Neuronal stem cell (in vitro differentiated cells): ENCODE measurements around the gene HOXB7.

ENCODE experiments used
- DNase-seq: peaks from one replicate; pipeline ENCODE4 v3.0.0-alpha.2; 2013; ENCODE audit warnings: low spot score
- H2AFZ ChIP-seq: one replicate; pipeline ENCODE4 v1.6.1; 2013; ENCODE audit warnings: mild to moderate bottlenecking, low read length, inconsistent platforms
- H2AK5ac ChIP-seq: 2 replicates; pipeline ENCODE4 v1.6.1; 2013; ENCODE audit warnings: low read depth, mild to moderate bottlenecking, inconsistent platforms, low read length, moderate library complexity, mixed read lengths
- H2BK120ac ChIP-seq: 2 replicates; pipeline ENCODE4 v1.6.1; 2013; ENCODE audit warnings: low read depth, mild to moderate bottlenecking, inconsistent platforms, low read length, moderate library complexity, mixed read lengths
- H2BK12ac ChIP-seq: one replicate; pipeline ENCODE4 v1.6.1; 2013; ENCODE audit warnings: low read length, inconsistent platforms
- H2BK15ac ChIP-seq: 2 replicates; pipeline ENCODE4 v1.6.1; 2013; ENCODE audit warnings: mild to moderate bottlenecking, low read length, inconsistent platforms, mixed read lengths
- H2BK5ac ChIP-seq: one replicate; pipeline ENCODE4 v1.6.1; 2013; ENCODE audit warnings: inconsistent platforms, mild to moderate bottlenecking, low read length, moderate library complexity
- H3K14ac ChIP-seq: one replicate; pipeline ENCODE4 v1.6.1; 2013; ENCODE audit warnings: low read length, inconsistent platforms
- H3K18ac ChIP-seq: 2 replicates; pipeline ENCODE4 v1.6.1; 2013; ENCODE audit warnings: low read length, inconsistent platforms
- H3K23ac ChIP-seq: 2 replicates; pipeline ENCODE4 v1.6.1; 2013; ENCODE audit warnings: low read depth, mild to moderate bottlenecking, mixed read lengths, low read length, inconsistent platforms; ENCODE audit not compliant: poor library complexity
- H3K27ac ChIP-seq: replicated peaks from 3 replicates; pipeline ENCODE4 v1.5.1; 2013; ENCODE audit warnings: low read length, inconsistent platforms
- H3K27me3 ChIP-seq, 3 experiments: 2 replicates each; pipeline ENCODE4 v1.6.1; 2013; ENCODE audit warnings: low read length in 3 of 3, mild to moderate bottlenecking in 2 of 3, inconsistent platforms in 1 of 3, low read depth in 1 of 3, mixed read lengths in 1 of 3, moderate library complexity in 1 of 3; ENCODE audit not compliant: control insufficient read depth in 3 of 3, insufficient read depth in 3 of 3
- H3K36me3 ChIP-seq, 2 donors: replicated peaks in 1 of 2; 2 replicates each; pipeline ENCODE4 v1.6.1; 2013; ENCODE audit warnings: low read length in 2 of 2; ENCODE audit not compliant: control insufficient read depth in 2 of 2, insufficient read depth in 2 of 2
- H3K4ac ChIP-seq: 2 replicates; pipeline ENCODE4 v1.6.1; 2013; ENCODE audit warnings: inconsistent platforms, mild to moderate bottlenecking, low read length, moderate library complexity
- H3K4me1 ChIP-seq, 2 donors: 1 replicate in 1 of 2; 2 replicates in 1 of 2; pipeline ENCODE4 v1.6.1; 2013; ENCODE audit warnings: low read length in 2 of 2, low read depth in 1 of 2; ENCODE audit not compliant: control insufficient read depth in 2 of 2, insufficient read depth in 1 of 2
- H3K4me2 ChIP-seq: one replicate; pipeline ENCODE4 v1.6.1; 2013; ENCODE audit warnings: mild to moderate bottlenecking, low read length, inconsistent platforms; ENCODE audit not compliant: insufficient read depth, poor library complexity, severe bottlenecking
- H3K4me3 ChIP-seq, 2 donors: 2 replicates each; pipeline ENCODE4 v1.5.1; 2013; ENCODE audit warnings: low read length in 2 of 2, mild to moderate bottlenecking in 2 of 2, inconsistent platforms in 1 of 2, moderate library complexity in 1 of 2
- H3K79me1 ChIP-seq: one replicate; pipeline ENCODE4 v1.6.1; 2013; ENCODE audit warnings: low read depth, mild to moderate bottlenecking, inconsistent platforms, low read length, moderate library complexity
- H3K9ac ChIP-seq: one replicate; pipeline ENCODE4 v1.6.1; 2013; ENCODE audit warnings: mild to moderate bottlenecking, low read depth, low read length, inconsistent platforms; ENCODE audit not compliant: poor library complexity
- H3K9me3 ChIP-seq, 2 donors: replicated peaks in 1 of 2; 2 replicates each; pipeline versions ENCODE3 to v1.6.1; 2013; ENCODE audit warnings: low read length in 2 of 2, mild to moderate bottlenecking in 2 of 2, inconsistent platforms in 1 of 2, low read depth in 1 of 2, mixed read lengths in 1 of 2, moderate library complexity in 1 of 2; ENCODE audit not compliant: control insufficient read depth in 2 of 2, insufficient read depth in 1 of 2
- H4K8ac ChIP-seq: one replicate; pipeline ENCODE4 v1.6.1; 2013; ENCODE audit warnings: low read depth, mild to moderate bottlenecking, inconsistent platforms, low read length, moderate library complexity
- H4K91ac ChIP-seq: one replicate; pipeline ENCODE4 v1.6.1; 2013; ENCODE audit warnings: low read length, low read depth, mild to moderate bottlenecking, inconsistent platforms; ENCODE audit not compliant: poor library complexity
- WGBS, 2 donors: extraction: QIAGEN DNeasy Blood & Tissue Kit; methylation state at CpG; one replicate each; pipeline ENCODE4 v1.1.7; 2013; ENCODE audit warnings: missing lambda C conversion rate in 2 of 2, mixed read lengths in 1 of 2; ENCODE audit not compliant: insufficient read length in 2 of 2, insufficient replicate concordance in 1 of 2; ENCODE audit errors: extremely low coverage in 2 of 2; 5-methylcytosine and 5-hydroxymethylcytosine counted together

HOXB7 gene

DNA sequence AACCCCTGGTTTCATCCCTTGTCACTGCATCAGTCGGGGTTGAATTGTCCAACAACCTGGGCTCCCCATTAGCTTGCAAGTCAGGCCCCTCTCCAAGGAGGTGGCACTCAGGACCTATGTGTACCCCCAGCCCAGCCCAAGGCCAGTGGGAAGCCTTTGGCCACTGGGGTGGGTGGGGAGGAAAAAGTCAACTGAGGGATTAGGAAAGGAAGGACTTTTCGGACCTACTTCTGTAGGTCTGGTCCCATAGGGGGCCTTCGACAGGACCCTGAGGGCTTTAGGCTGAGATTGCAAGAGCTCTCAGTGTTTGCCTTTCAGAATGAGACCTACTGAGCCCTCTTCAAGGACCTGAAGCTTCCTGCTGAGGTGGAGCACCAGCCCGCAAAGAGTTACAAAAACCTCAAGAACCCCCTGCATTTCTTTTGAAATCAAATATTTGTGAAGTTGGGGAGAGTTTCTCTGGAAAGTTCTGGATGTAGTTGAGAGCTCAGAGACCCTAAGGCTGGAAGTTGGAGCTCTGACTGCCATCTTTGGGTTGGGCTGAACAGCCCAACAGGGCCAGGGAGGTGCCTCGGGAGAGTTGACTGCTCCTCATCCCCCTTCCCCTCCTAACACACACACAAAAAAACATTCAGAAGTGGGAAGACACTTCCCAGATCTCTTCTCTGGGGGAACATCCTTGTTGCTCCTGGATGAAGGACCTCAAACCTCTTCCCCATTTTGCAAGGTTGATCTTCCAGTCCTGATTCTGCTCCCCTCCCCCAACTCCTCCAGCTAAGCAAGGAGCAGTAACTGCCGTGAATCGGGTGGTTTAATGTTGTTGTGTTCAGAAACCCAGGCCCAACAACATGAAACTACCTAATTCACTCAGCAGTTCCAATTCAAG lies 21.1 kb upstream of the HOXB7 start:
- WGBS, 2 donors: no CpG with 5 or more reads among the region's 7 CpGs
- no peaks in the 10 kb centered on the region for H3K36me3 ChIP-seq
- H2BK15ac ChIP-seq: no peak overlapping the region
- no peak overlapping the region for H4K8ac ChIP-seq
- no peak overlapping the region for H3K14ac ChIP-seq
- H3K27me3 ChIP-seq: peaks cover 47 to 100% (median 97%) of the 10 kb centered on the region in 3 experiments
- no peak overlapping the region for H2AFZ ChIP-seq
- no peak overlapping the region for H2BK12ac ChIP-seq
- H2BK5ac ChIP-seq: no peak overlapping the region
- no peak overlapping the region for H3K18ac ChIP-seq
- no peak overlapping the region for H3K4me3 ChIP-seq
- H3K9ac ChIP-seq: no peak overlapping the region
- H3K4me2 ChIP-seq: no peak overlapping the region
- no peak overlapping the region for H4K91ac ChIP-seq
- H3K9me3 ChIP-seq: no peaks in the 10 kb centered on the region
- H3K4ac ChIP-seq: no peak overlapping the region
- no peak overlapping the region for H2AK5ac ChIP-seq
- no peak overlapping the region for H3K27ac ChIP-seq
- H3K4me1 ChIP-seq: no peaks in the 10 kb centered on the region
- no peak overlapping the region for H3K23ac ChIP-seq
- no peaks in the 10 kb centered on the region for H3K79me1 ChIP-seq
- no peak overlapping the region for H2BK120ac ChIP-seq
- no peak for DNase-seq

DNA sequence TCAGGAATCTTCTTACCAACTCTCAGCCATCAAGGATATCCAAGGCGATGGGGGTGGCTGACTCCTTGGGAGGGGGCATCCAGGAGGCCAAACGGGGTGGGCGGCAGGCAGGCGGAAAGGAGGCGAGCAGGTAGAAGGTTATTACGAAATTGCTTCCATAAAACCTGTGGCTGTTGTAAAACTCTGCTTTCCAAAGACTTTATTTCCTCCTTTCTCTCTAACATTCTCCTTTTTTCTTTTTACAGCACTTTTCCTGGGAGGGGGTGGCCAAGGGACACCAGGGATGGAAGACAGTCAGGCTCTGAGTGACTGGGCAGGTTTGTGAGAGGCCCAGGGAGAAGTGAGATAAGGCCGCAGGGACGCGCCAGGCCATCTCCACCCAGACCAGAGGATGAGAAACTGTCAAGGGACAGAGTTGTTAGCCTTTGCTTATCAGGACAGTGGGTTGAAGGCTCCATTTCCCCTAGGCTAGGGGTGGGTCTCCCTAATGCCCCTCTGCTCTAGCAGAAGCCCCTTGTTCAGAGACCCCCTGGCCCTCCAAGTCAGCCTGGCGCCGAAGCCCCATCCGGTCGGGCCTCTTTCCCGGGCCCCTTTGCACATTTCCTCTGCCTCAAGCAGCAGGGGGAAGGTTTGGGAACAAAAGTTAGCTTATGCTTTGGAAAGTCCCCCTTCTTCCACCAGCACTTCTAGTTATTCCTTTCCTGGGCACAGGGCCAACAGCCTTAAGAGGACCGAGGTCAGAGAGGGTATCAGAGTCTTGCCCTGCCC lies 20.3 kb upstream of the HOXB7 start:
- no peak overlapping the region for H3K9ac ChIP-seq
- H3K18ac ChIP-seq: no peak overlapping the region
- H2BK5ac ChIP-seq: no peak overlapping the region
- no peak overlapping the region for H2AK5ac ChIP-seq
- no peak overlapping the region for H3K14ac ChIP-seq
- H3K23ac ChIP-seq: no peak overlapping the region
- WGBS, 2 donors: no CpG with 5 or more reads among the region's 15 CpGs
- DNase-seq: no peak
- H2BK120ac ChIP-seq: no peak overlapping the region
- H3K4me2 ChIP-seq: no peak overlapping the region
- H3K4me1 ChIP-seq: no peaks in the 10 kb centered on the region
- H3K9me3 ChIP-seq: no peaks in the 10 kb centered on the region
- H3K27me3 ChIP-seq: peaks cover 46 to 100% (median 99%) of the 10 kb centered on the region in 3 experiments
- H4K91ac ChIP-seq: no peak overlapping the region
- no peak overlapping the region for H3K27ac ChIP-seq
- no peak overlapping the region for H2BK15ac ChIP-seq
- H4K8ac ChIP-seq: no peak overlapping the region
- no peak overlapping the region for H2AFZ ChIP-seq
- H2BK12ac ChIP-seq: no peak overlapping the region
- H3K36me3 ChIP-seq: no peaks in the 10 kb centered on the region
- no peak overlapping the region for H3K4ac ChIP-seq
- no peaks in the 10 kb centered on the region for H3K79me1 ChIP-seq
- no peak overlapping the region for H3K4me3 ChIP-seq

DNA sequence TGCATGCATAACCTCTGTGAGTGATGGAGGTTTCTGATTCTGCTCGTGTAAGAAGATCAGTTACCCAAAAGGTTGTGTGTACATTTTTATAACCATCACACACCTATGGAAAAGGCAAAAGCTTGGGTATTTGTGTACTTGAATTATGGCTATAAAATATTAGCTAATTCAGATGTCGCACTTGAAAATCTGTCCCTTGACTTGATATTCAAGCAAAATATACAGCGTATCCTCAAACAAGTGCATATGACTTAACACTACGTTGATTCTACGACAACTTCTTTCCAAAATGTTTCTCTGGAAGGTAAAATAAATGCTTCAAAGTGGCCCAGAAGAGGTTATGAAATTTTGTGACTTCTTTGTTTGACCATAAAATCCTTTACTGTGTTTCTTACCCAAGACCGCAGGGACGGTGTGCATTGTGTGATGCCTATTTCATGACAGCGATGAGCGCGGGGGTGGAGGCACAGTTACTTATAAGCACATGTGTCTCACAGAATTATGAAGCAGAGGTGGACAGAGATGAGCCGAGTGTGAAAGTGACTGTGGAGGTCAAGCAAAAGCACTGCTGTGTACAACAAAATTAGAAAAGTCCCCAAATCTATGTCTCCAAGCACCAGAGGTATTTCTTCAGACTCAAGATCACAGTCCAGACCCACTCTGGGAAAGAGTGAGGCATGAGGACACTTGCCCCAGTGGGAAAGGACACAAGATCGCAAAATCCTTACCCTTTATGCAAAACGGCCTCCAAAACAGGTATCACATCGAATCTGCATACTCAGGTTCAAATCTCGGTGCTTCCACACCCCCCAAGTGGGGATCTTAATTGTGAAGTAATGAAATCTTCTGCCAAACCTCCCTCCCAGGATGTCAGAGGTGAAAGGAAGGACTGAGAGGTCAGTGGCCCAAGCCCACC lies 19.4 kb upstream of the HOXB7 start:
- H3K36me3 ChIP-seq: no peaks in the 10 kb centered on the region
- no peak overlapping the region for H2BK12ac ChIP-seq
- H3K4me3 ChIP-seq: no peak overlapping the region
- no peak overlapping the region for H2AFZ ChIP-seq
- H3K18ac ChIP-seq: no peak overlapping the region
- no peak overlapping the region for H2AK5ac ChIP-seq
- H3K27me3 ChIP-seq: peaks cover 46 to 100% (median 99%) of the 10 kb centered on the region in 3 experiments
- H3K79me1 ChIP-seq: no peaks in the 10 kb centered on the region
- H3K4me1 ChIP-seq: peaks cover 0 to 4% of the 10 kb centered on the region in 2 donors
- DNase-seq: no peak
- no peak overlapping the region for H3K9ac ChIP-seq
- H2BK120ac ChIP-seq: no peak overlapping the region
- H2BK15ac ChIP-seq: no peak overlapping the region
- no peaks in the 10 kb centered on the region for H3K9me3 ChIP-seq
- no peak overlapping the region for H3K14ac ChIP-seq
- H3K4me2 ChIP-seq: no peak overlapping the region
- no peak overlapping the region for H3K27ac ChIP-seq
- WGBS, 2 donors: no CpG with 5 or more reads among the region's 15 CpGs
- no peak overlapping the region for H2BK5ac ChIP-seq
- no peak overlapping the region for H3K23ac ChIP-seq
- no peak overlapping the region for H4K8ac ChIP-seq
- H3K4ac ChIP-seq: no peak overlapping the region
- H4K91ac ChIP-seq: no peak overlapping the region
